Kidney capillary endothelial cell (primary cell): ENCODE results near the gene MIDN.

Experiments
- DNase-seq: peaks from one replicate; pipeline ENCODE4 v3.0.0-alpha.2; 2018; ENCODE audit warnings: low spot score

MIDN gene

GRCh38 chr19:1270213-1270853 is 21.9 kb downstream of the MIDN start:
- DNase-seq = no peak

GRCh38 chr19:1270854-1271527 is 22.6 kb downstream of the MIDN start:
- no peak for DNase-seq

- DNase-seq = no peak
These were observed 23.4 kb downstream of the MIDN start for GRCh38 chr19:1271528-1272422.

DNA sequence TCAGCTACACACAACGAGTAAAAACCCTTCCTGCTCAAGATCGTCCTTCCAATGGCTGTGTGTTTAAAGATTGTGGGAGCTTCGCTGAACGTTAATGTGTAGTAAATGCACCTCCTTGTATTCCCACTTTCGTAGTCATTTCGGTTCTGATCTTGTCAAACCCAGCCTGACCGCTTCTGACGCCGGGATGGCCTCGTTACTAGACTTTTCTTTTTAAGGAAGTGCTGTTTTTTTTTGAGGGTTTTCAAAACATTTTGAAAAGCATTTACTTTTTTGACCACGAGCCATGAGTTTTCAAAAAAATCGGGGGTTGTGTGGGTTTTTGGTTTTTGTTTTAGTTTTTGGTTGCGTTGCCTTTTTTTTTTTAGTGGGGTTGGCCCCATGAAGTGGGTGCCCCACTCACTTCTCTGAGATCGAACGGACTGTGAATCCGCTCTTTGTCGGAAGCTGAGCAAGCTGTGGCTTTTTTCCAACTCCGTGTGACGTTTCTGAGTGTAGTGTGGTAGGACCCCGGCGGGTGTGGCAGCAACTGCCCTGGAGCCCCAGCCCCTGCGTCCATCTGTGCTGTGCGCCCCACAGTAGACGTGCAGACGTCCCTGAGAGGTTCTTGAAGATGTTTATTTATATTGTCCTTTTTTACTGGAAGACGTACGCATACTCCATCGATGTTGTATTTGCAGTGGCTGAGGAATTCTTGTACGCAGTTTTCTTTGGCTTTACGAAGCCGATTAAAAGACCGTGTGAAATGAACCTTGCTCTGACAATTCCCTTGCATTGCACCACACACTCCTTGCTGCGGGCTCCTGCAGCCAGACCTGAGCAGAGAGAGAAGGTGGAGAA is 24.3 kb downstream of the MIDN start:
- DNase-seq = no peak

- no peak for DNase-seq
These were observed 25.1 kb downstream of the MIDN start for GRCh38 chr19:1273263-1274041.

DNA sequence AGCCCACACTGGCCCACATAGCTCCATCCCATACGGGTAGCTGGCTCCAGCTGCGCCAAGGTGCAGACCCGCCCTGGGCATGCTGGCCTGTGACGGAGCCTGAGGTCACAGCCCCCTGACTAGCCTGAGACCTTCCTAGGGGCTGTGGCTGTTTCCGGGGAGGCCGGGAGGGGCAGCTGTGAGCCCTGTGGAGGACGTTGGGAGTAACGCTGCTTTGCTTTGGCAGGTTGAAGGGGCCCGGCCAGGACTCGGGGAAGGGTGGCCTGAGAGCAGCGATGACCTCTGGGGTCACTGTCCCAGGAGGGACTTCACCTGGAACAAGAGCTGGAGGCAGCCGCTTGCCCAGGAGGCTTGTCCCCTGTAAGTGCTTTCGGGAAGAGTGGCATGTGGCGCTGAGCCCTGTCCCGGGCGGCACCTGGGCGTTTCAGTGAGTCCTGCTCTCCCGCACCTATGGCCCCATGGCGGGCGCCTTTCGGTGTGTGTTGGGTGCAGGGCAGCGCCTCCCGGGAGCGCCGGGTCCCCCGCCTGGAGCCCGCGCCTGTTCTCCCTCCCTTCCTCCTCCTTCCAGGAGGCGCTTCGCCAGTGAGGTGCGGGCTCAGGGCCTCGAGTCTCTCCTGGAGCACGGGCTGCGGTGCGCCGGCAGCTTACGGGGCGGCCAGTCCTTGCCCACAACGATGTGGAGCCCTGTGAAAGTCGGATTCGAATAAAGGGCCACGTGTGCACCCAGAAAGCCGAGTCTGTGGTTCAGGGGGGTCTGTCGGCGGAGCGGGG is 25.9 kb downstream of the MIDN start:
- DNase-seq = no peak

- no peak for DNase-seq
These were observed 26.5 kb downstream of the MIDN start for GRCh38 chr19:1274852-1275259.

GRCh38 chr19:1275260-1275975 is 27.0 kb downstream of the MIDN start, which contains the start of gene FAM174C:
TSS of gene FAM174C (plus strand) at chr19:1275530. CDS start at chr19:1275550, 20 bp downstream.
- peak; percentile 92 for DNase-seq

DNA sequence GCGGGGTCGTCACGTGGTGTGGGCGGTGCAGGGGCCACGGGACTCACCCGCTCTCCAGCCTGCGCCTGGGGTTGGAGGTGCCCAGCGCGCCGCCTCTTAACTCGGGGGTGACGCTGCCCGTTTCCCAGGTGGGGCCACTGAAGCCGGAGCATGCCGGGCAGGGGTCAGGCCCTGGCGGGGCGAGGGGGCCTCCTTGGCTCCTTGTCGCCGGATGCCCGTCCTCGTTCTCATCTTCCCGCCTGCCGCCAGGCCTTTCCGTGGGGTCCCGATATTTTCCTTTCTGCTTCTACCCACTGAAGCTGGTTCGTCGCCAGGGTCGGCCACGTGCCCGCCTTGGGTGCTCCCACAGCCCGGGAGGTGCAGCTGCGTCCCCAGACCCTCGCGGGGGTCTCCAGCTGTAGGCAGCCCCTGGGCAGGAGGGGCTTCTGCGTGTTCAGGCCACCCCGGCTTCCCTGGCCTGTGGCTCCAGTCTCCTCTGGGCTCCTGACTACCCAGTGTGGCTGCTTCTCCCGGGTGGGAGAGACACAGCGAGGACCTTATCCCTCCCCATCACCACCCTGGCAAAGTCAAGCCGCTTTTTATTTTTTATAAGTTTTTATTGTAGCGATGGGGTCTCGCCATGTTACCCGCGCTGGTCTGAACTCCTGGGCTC is 27.7 kb downstream of the MIDN start:
- DNase-seq = no peak

GRCh38 chr19:1276628-1277022 is 28.2 kb downstream of the MIDN start:
- no peak for DNase-seq

GRCh38 chr19:1277061-1277460 is 28.7 kb downstream of the MIDN start:
- DNase-seq = no peak

- no peak for DNase-seq
These were observed 29.7 kb downstream of the MIDN start for GRCh38 chr19:1278074-1278473.

GRCh38 chr19:1278713-1279660 is 30.6 kb downstream of the MIDN start:
- no peak for DNase-seq

GRCh38 chr19:1279782-1280341 is 31.5 kb downstream of the MIDN start:
- DNase-seq = peak; percentile 81

GRCh38 chr19:1280636-1281568 is 32.5 kb downstream of the MIDN start:
- DNase-seq = no peak

DNA sequence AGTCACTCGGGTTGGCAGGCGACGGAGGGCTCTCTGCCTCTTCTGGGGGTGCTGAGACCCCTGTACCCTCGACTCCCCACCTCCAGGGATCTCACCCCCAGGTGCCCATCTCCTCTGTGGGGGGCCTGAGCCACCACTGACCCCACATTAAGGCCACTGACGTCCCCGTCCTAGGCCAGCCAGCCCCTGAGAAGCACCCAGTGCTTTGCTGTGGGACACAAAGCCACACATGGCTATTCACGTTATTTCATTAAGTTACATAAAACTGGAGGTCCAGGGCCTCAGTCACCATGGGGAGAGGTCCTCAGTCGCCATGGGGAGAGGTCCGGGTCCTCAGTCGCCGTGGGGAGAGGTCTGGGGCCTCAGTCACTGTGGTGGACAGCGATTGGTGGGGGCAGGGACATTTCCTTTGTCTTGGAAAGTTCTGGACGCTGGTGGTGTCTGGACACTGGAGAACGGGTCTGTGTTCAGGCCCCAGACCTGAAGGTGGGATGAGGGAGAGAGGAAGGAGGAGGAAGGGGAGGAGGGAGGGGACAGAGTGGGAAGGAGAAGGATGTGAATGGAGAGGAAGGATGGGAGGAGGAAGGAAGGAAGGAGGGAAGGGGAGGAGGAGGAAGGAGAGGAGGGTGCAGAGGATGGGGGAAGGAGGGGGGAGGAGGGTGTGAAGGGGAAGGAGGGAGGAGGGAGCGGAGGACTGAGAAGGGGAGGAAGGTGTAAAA is 33.3 kb downstream of the MIDN start:
- no peak for DNase-seq
